GM18868 (cell line): Measurements from ENCODE around the gene DAAM1.

Experiments
- ATAC-seq: cut with Tn5 transposase; IDR thresholded peaks from one replicate; pipeline ENCODE4 v1.9.1; 2021; ENCODE audit warnings: mild to moderate bottlenecking, moderate library complexity; ENCODE audit not compliant: unreplicated experiment

DAAM1 gene

GRCh38 chr14:59188461-59189090 lies at the start of gene DAAM1:
Gene DAAM1, plus strand, starts transcription at chr14:59188667. Its CDS starts 74,811 bp downstream, at chr14:59263478.
- peak; percentile 88 for ATAC-seq

- ATAC-seq: no peak
These were observed 49.1 kb upstream of the DAAM1 start for GRCh38 chr14:59139324-59139723.

- ATAC-seq: no peak
These were observed 48.2 kb upstream of the DAAM1 start for GRCh38 chr14:59140106-59140843.

- ATAC-seq: no peak
These were observed 42.0 kb upstream of the DAAM1 start for GRCh38 chr14:59146484-59146883.

- ATAC-seq: no peak
These were observed 41.5 kb upstream of the DAAM1 start for GRCh38 chr14:59147007-59147406.

- peak; percentile 78 for ATAC-seq
These were observed 40.0 kb upstream of the DAAM1 start for GRCh38 chr14:59148334-59148900.

GRCh38 chr14:59150990-59151389 lies 37.5 kb upstream of the DAAM1 start:
- ATAC-seq: peak; percentile 83

GRCh38 chr14:59154373-59154772 lies 34.1 kb upstream of the DAAM1 start:
- ATAC-seq: no peak

- no peak for ATAC-seq
These were observed 32.6 kb upstream of the DAAM1 start for GRCh38 chr14:59155886-59156285.

GRCh38 chr14:59159169-59159568 lies 29.3 kb upstream of the DAAM1 start:
- no peak for ATAC-seq

- no peak for ATAC-seq
These were observed 28.0 kb upstream of the DAAM1 start for GRCh38 chr14:59160506-59160905.

- no peak for ATAC-seq
These were observed 26.8 kb upstream of the DAAM1 start for GRCh38 chr14:59161561-59162175.

GRCh38 chr14:59166258-59166657 lies 22.2 kb upstream of the DAAM1 start:
- no peak for ATAC-seq

- ATAC-seq: peak; percentile 99
These were observed 13.1 kb upstream of the DAAM1 start for GRCh38 chr14:59175404-59175803.

- no peak for ATAC-seq
These were observed 11.7 kb upstream of the DAAM1 start for GRCh38 chr14:59176765-59177164.

GRCh38 chr14:59177262-59177661 lies 11.2 kb upstream of the DAAM1 start:
- ATAC-seq: no peak

- ATAC-seq: no peak
These were observed 6.7 kb upstream of the DAAM1 start for GRCh38 chr14:59181791-59182190.

- no peak for ATAC-seq
These were observed 5.8 kb upstream of the DAAM1 start for GRCh38 chr14:59182641-59183040.

GRCh38 chr14:59183150-59183549 lies 5.3 kb upstream of the DAAM1 start:
- ATAC-seq: no peak

GRCh38 chr14:59184396-59184795 lies 4.1 kb upstream of the DAAM1 start:
- no peak for ATAC-seq

- ATAC-seq: no peak
These were observed 2.8 kb upstream of the DAAM1 start for GRCh38 chr14:59185676-59186075.

GRCh38 chr14:59186306-59186705 lies 2.2 kb upstream of the DAAM1 start:
- ATAC-seq: no peak
